Astrocyte of the spinal cord (primary cell): ENCODE data around the gene FOXD3.

Experiments used
- DNase-seq: peaks from one replicate; pipeline ENCODE4 v3.0.0; 2011; ENCODE audit warnings: low read depth, low spot score
- H3K4me3 ChIP-seq: 2 replicates; pipeline ENCODE4 v1.5.1; 2011; ENCODE audit warnings: low read depth, mild to moderate bottlenecking, low read length, moderate library complexity
- in situ Hi-C: cut with HindIII; loops from 2 replicates; pipeline ENCODE4 v1.10.0; 2017; ENCODE audit warnings: low sequenced_read_pairs
- TF ChIP-seq, protein P1 (sequence below): IDR thresholded peaks from 2 replicates; pipeline ENCODE4 v1.5.1; 2012; ENCODE audit warnings: low read depth, mild to moderate bottlenecking, low read length, inconsistent platforms

Gene FOXD3

GRCh38 chr1:63362073-63362472 is 39.7 kb downstream of the FOXD3 start:
- no peak for DNase-seq
- H3K4me3 ChIP-seq, result no peak overlapping the region
- TF ChIP-seq, protein P1, sequence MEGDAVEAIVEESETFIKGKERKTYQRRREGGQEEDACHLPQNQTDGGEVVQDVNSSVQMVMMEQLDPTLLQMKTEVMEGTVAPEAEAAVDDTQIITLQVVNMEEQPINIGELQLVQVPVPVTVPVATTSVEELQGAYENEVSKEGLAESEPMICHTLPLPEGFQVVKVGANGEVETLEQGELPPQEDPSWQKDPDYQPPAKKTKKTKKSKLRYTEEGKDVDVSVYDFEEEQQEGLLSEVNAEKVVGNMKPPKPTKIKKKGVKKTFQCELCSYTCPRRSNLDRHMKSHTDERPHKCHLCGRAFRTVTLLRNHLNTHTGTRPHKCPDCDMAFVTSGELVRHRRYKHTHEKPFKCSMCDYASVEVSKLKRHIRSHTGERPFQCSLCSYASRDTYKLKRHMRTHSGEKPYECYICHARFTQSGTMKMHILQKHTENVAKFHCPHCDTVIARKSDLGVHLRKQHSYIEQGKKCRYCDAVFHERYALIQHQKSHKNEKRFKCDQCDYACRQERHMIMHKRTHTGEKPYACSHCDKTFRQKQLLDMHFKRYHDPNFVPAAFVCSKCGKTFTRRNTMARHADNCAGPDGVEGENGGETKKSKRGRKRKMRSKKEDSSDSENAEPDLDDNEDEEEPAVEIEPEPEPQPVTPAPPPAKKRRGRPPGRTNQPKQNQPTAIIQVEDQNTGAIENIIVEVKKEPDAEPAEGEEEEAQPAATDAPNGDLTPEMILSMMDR, result no peak
- in situ Hi-C loops, result no loop called here

- H3K4me3 ChIP-seq, result no peak overlapping the region
- in situ Hi-C loops, result no loop called here
- no peak for DNase-seq
- TF ChIP-seq, protein P1, result no peak
Observed at GRCh38 chr1:63362578-63362977, 40.2 kb downstream of the FOXD3 start.

- TF ChIP-seq, protein P1, result no peak
- DNase-seq, result no peak
- no peak overlapping the region for H3K4me3 ChIP-seq
- in situ Hi-C loops, result no loop called here
Observed at GRCh38 chr1:63363014-63363413, 40.6 kb downstream of the FOXD3 start.

DNA sequence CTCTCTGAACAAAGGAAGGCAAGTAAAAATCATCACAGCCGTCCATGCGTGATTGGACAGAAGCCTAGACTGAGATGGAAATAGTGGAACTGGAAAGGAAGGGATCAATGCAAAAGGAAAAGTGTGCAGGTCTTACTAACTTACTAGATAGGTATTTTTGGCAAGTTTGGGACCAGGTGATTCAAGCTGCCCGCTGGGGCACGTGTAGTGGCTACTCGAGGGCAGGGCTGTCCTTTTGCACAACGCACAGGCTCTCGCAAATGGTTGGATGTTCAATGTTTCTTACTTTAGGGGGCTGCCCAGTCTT is 44.5 kb downstream of the FOXD3 start:
- H3K4me3 ChIP-seq, result peak overlapping the region; percentile 92
- TF ChIP-seq, protein P1, result no peak
- in situ Hi-C loops, result no loop called here
- DNase-seq, result no peak

GRCh38 chr1:63367215-63368103 is 45.1 kb downstream of the FOXD3 start, which contains the start of gene ALG6:
Gene ALG6 (plus strand): TSS chr1:63367627. CDS start chr1:63370978, 3,351 bp downstream.
- peak within 1 kb of the TSS; percentile 92 for H3K4me3 ChIP-seq
- in situ Hi-C loops, result no loop called here
- peak; percentile 93 for DNase-seq
- TF ChIP-seq, protein P1, result no peak

GRCh38 chr1:63368131-63368530 is 45.8 kb downstream of the FOXD3 start:
- H3K4me3 ChIP-seq, result peak overlapping the region; percentile 92
- in situ Hi-C loops, result no loop called here
- no peak for DNase-seq
- TF ChIP-seq, protein P1, result no peak
